Dendritic cell treated with granulocyte-macrophage colony-stimulating factor and Interleukin-4, amounts not matched to agents 40 ng/mL and 50 ng/mL, for 4 days (primary cell): ENCODE measurements around the gene MTCL1.

Experiments
- H3K27ac Mint-ChIP-seq: one replicate; pipeline ENCODE4 v1.8.0; 2022; ENCODE audit warnings: mild to moderate bottlenecking, mixed read lengths
- H3K27me3 Mint-ChIP-seq: one replicate; pipeline ENCODE4 v1.8.0; 2022; ENCODE audit warnings: mild to moderate bottlenecking, mixed read lengths
- H3K36me3 Mint-ChIP-seq: one replicate; pipeline ENCODE4 v1.8.0; 2022; ENCODE audit warnings: low read depth, mixed read lengths
- H3K4me1 Mint-ChIP-seq: one replicate; pipeline ENCODE4 v1.8.0; 2022; ENCODE audit warnings: low read depth, mixed read lengths
- H3K4me3 Mint-ChIP-seq: one replicate; pipeline ENCODE4 v1.8.0; 2022; ENCODE audit warnings: mild to moderate bottlenecking, moderate library complexity, mixed read lengths
- H3K9me3 Mint-ChIP-seq: one replicate; pipeline ENCODE4 v1.8.0; 2022; ENCODE audit warnings: mixed read lengths
- intact Hi-C: fragments of 100-400 bp; cut with micrococcal nuclease; formaldehyde crosslinking; loops from one replicate; pipeline ENCODE4 v1.15.0; 2022

Gene MTCL1

DNA sequence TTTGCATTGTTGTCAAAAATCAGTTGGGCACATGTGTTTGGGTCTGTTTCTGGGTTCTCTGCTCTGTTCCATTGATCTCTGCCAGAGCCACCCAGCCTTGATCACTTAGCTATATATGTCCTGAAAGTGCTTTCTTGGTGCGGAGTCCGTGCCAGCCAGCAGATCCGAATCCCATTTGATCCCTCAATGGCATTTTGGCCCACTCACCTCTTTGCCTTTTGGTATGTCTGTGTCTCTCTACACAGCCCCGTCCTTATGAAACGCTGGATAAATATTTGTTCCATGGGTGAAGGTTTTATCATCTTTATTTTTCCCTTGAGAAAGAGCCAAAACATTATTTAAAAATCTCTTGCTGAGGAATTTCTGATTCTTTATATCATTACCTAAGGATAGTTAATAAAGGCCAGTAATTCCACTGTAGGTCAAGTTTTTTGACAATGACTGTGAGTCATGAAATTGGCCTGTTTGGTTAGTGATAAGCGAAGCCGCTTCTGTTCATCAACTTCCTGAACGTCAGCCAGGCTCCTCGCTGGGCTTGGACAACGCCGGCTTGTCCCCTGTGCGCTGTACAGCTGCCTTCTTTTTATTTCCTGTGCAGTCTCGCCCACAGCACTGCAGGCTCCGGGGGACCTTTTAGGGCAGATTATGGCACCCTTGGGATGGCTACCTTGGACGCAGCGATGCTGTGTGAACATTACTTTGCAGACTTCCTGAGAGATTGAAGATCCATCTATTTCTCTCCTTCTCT is 24.9 kb downstream of the MTCL1 start:
- Mint-ChIP-seq H3K4me1 (peaks cover 5% of the 10 kb centered on the region), H3K36me3 (no peaks in the 10 kb centered on the region), H3K9me3 (no peaks in the 10 kb centered on the region), H3K27me3 (peaks cover 10% of the 10 kb centered on the region), H3K27ac (no peak overlapping the region), H3K4me3 (no peak overlapping the region)
- intact Hi-C loops = no loop called here

DNA sequence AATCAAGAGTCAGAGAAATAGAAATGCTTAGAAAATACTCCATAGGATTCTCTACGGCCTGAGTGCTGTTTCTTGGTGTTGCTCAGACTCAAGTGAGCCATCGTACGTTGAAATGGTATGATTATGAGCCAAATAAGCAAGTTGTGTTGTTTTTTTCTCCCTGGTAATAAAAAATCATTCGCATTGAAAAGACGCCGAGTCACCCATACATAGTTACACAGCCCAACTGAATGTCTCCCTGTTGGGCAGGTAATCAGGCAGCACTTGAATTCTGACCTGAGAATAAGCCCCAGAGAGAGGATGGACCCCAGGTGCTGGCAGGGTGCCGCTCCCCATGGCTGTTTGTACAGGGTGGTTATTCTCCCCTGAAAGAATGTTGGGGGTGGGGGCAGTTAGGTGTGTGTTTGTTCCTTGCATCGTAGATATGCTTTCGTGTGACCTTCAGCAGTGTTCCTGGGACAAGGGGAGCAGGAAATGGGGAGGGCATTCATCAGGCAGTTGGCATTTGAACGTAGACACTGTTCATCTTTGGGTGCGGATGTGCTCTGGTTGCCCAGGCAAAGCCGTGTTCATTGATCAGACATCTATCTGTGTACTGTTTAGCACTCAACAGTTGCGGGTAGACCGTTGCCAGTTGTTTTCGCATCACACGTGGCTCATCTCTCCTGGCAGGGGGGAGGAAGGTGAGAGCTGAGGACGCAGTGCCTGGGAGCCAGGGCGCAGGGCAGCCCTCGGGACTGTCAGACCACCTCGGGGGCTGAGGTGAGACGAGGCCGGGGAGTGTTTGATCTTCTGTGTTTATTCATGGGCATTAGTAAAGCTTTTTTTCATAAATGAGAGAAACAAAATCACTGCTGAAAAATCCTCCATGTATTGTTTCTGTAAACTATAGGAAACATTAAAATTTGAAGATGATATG is 27.3 kb downstream of the MTCL1 start:
- intact Hi-C loops = no loop called here
- no peak overlapping the region for H3K4me3 Mint-ChIP-seq
- no peak overlapping the region for H3K27ac Mint-ChIP-seq
- no peaks in the 10 kb centered on the region for H3K4me1 Mint-ChIP-seq
- peaks cover 8% of the 10 kb centered on the region for H3K27me3 Mint-ChIP-seq
- H3K36me3 Mint-ChIP-seq = no peaks in the 10 kb centered on the region
- no peaks in the 10 kb centered on the region for H3K9me3 Mint-ChIP-seq

DNA sequence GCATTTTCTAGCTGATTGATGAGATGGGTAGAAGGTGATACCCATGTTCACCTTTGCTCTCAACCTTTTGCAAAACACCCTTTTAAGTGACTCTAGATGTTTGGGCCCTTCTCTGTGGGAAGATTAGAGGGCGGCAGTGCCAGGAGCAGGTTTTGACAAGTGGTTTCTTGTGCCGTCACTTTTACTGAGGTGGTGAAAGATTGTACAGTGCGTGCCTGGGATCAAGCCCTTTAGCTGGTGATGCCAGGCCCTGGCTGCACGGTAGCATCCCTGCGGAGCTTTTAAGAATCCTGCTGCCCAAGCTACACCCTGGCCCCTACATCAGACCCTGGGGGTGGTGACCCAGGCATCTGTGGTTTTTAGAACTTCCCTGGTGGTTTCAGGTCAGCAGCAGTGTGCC is 29.1 kb downstream of the MTCL1 start:
- intact Hi-C loops = no loop called here
- no peaks in the 10 kb centered on the region for H3K4me1 Mint-ChIP-seq
- no peaks in the 10 kb centered on the region for H3K36me3 Mint-ChIP-seq
- H3K9me3 Mint-ChIP-seq = no peaks in the 10 kb centered on the region
- H3K27ac Mint-ChIP-seq = no peak overlapping the region
- peaks cover 8% of the 10 kb centered on the region for H3K27me3 Mint-ChIP-seq
- H3K4me3 Mint-ChIP-seq = no peak overlapping the region

DNA sequence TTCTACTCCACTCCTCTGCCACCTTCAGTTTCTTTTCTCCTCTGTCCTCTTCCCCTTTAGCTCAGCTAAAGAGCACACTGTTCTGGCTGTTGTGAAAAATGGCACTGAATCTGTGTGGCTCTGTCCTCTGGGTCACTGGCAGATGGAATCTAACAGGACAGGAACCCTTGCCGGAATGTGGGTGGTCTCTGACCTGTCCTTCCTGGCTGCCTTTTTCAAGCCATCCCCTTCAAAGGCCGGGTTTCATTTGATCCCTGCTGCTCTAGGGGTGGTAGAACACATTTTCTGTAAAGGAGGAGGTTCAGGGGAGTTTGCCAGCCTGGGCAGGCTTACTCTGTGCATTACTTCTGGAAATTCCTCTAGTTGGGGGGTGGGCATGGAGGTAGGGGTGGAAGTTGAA is 29.9 kb downstream of the MTCL1 start:
- intact Hi-C loops = no loop called here
- H3K36me3 Mint-ChIP-seq = no peaks in the 10 kb centered on the region
- H3K4me1 Mint-ChIP-seq = no peaks in the 10 kb centered on the region
- peaks cover 6% of the 10 kb centered on the region for H3K27me3 Mint-ChIP-seq
- H3K27ac Mint-ChIP-seq = no peak overlapping the region
- H3K4me3 Mint-ChIP-seq = no peak overlapping the region
- no peaks in the 10 kb centered on the region for H3K9me3 Mint-ChIP-seq

DNA sequence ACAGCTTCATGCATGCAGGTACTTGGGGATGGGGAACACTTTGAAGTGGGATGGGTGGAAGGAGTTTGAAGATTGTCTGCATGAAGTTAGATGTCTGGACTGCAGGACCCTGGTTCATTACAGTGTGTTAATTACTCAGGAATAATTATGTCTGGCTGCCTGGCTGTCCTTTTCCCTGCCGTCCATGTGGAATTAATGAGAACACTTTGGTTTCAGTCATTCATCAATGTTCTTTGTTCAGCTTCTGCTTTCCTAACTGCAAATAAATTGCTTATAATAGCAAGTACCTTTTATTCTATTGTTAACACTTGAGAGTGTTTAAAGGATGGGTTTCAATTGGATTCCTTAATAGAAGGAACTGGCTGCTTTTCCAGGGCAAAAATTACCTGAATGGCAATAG is 35.8 kb downstream of the MTCL1 start:
- no peak overlapping the region for H3K4me3 Mint-ChIP-seq
- peaks cover 15% of the 10 kb centered on the region for H3K36me3 Mint-ChIP-seq
- peaks cover 3% of the 10 kb centered on the region for H3K27me3 Mint-ChIP-seq
- peaks cover 18% of the 10 kb centered on the region for H3K9me3 Mint-ChIP-seq
- intact Hi-C loops = no loop called here
- H3K27ac Mint-ChIP-seq = no peak overlapping the region
- H3K4me1 Mint-ChIP-seq = peaks cover 19% of the 10 kb centered on the region

DNA sequence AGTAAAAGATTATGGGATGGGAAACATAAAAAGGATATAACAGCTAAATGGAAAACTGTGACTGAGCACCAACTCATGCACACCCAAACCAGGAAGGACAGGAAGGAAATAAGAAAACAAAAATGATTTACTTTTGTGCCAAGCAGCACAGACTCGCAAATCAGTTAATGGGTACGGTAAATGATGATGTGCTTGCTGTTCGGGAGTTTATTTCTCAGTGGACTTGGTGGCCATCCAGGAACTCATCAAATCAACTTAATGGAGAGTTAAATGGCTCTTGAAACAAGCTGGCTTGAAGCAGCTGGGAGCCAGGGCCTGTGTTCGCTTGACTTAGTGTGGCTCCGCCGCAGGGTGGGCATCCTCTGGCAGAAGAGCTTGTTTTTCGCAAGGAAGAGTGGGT is 36.2 kb downstream of the MTCL1 start:
- H3K27me3 Mint-ChIP-seq = peaks cover 3% of the 10 kb centered on the region
- intact Hi-C loops = no loop called here
- peaks cover 22% of the 10 kb centered on the region for H3K4me1 Mint-ChIP-seq
- H3K36me3 Mint-ChIP-seq = peaks cover 15% of the 10 kb centered on the region
- H3K27ac Mint-ChIP-seq = no peak overlapping the region
- H3K9me3 Mint-ChIP-seq = peaks cover 18% of the 10 kb centered on the region
- H3K4me3 Mint-ChIP-seq = no peak overlapping the region

DNA sequence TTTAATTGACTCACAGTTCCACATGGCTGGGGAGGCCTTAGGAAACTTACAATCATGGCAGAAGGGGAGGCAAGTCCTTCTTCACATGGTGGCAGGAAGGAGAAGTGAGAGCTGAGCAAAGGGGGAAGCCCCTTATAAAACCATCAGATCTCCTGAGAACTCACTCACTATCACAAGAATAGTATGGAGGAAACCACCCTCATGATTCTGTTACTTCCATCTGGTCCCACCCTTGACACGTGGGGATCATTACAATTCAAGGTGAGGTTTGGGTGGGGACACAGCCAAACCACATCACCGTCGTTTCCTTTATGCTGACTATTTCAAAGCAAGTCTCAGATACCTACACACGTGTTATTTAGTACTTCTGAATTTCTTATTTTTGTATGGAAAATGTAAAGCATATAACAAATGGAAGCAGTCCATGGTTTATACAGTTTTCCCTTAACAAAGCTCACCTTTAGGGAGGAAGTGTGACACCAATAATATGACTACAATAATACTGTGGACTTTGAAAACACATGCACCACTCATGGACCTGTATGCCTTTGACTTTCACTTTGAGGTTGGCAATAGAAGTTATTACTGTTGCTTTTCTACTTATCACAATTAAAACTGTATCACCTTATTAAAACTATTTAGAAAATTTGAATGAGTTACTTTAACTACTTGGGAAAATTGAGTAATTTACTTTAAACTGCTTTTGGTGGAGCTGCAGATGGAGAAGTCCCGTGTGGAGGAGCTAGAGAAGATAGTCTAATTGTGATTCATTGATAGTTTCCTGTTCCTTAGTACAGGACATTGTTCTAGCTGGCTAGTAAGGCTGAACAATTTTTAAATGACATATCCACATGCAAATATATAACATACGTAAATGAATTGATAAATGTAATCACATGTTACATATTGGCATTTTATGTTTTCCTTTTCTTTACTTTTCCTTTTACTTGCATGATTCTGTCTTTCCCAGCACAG is 37.3 kb downstream of the MTCL1 start:
- peaks cover 2% of the 10 kb centered on the region for H3K27me3 Mint-ChIP-seq
- H3K4me1 Mint-ChIP-seq = peaks cover 23% of the 10 kb centered on the region
- H3K9me3 Mint-ChIP-seq = peaks cover 18% of the 10 kb centered on the region
- intact Hi-C loops = no loop called here
- H3K36me3 Mint-ChIP-seq = peaks cover 15% of the 10 kb centered on the region
- no peak overlapping the region for H3K27ac Mint-ChIP-seq
- no peak overlapping the region for H3K4me3 Mint-ChIP-seq

DNA sequence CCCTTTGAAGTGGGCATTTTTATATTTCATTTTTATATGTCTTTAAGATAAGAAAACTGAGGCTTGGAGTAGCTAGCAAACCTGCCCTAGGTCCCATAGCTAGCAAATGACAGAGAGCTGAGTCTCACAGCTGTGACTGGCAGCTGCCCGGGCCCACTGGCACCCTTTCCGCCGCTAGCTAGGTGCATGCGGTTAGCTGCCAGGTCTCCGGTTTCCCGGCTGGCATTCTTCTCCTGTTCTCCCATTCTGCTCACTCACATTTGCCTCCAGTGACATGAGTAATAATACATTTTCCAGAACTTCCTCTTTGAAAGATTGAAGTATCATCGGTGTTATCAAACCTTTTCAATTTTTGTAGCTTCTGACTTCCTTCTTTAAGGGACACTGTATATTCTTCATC is 38.7 kb downstream of the MTCL1 start:
- intact Hi-C loops = no loop called here
- no peak overlapping the region for H3K4me3 Mint-ChIP-seq
- no peak overlapping the region for H3K27ac Mint-ChIP-seq

DNA sequence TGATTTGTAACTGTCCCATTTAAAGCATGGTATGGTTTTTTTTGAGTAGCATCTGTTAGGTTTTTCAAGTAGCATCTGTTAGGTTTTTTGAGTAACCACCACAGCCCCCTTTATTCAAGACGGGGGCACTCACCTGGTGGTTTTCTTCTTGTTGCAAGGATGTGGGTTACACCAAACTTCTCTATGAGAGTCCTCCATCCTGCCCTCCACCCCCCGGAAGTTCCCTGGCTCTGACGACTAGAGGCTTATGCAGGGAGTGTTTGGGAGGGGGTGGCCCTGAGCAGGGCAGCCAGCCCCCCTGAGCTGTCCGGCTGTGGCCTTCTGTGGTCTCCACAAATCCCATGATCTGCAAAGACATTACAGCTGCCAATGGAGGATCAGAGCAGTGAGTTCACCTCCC is 39.3 kb downstream of the MTCL1 start:
- intact Hi-C loops = no loop called here
- Mint-ChIP-seq H3K4me3 (no peak overlapping the region), H3K27ac (no peak overlapping the region), H3K4me1 (peaks cover 27% of the 10 kb centered on the region), H3K27me3 (peaks cover 2% of the 10 kb centered on the region), H3K36me3 (peaks cover 21% of the 10 kb centered on the region), H3K9me3 (peaks cover 18% of the 10 kb centered on the region)

More for the DNA sequence above, 38.7 kb downstream of the MTCL1 start:
- peaks cover 16% of the 10 kb centered on the region for H3K36me3 Mint-ChIP-seq
- peaks cover 18% of the 10 kb centered on the region for H3K9me3 Mint-ChIP-seq
- H3K4me1 Mint-ChIP-seq = peaks cover 27% of the 10 kb centered on the region
- peaks cover 2% of the 10 kb centered on the region for H3K27me3 Mint-ChIP-seq

DNA sequence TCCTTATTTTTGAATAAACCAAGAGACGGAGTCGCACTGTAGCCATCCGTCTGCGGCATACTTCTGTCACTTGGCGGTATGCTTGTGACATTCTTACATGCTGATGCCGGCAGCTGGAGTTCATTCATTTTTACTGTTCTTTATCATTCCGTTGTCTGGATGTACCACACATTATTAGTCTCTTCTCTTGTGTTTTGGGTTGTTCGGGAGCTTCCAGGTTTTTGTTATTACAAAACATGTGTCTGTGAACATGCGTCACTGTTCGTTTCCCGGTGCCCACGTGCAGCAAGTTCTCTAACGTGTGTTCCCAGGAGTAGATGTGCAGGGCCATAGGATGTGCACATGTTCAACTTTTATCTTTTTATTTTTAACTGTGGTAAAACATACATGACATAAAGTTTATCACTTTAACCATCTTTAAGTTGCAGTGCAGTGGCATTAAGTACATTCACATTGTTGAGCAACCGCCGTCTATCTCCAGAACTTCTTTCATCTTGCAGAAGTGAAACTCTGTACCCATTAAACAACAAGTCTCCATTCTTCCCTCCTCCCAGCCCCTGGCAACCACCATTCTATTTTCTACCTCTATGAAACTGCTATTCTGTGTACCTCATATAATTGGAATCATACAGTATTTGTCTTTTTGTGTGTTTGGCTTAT is 40.1 kb downstream of the MTCL1 start:
- H3K27me3 Mint-ChIP-seq = peaks cover 2% of the 10 kb centered on the region
- peaks cover 21% of the 10 kb centered on the region for H3K36me3 Mint-ChIP-seq
- intact Hi-C loops = no loop called here
- no peak overlapping the region for H3K27ac Mint-ChIP-seq
- peaks cover 27% of the 10 kb centered on the region for H3K4me1 Mint-ChIP-seq
- no peak overlapping the region for H3K4me3 Mint-ChIP-seq
- H3K9me3 Mint-ChIP-seq = peaks cover 18% of the 10 kb centered on the region

DNA sequence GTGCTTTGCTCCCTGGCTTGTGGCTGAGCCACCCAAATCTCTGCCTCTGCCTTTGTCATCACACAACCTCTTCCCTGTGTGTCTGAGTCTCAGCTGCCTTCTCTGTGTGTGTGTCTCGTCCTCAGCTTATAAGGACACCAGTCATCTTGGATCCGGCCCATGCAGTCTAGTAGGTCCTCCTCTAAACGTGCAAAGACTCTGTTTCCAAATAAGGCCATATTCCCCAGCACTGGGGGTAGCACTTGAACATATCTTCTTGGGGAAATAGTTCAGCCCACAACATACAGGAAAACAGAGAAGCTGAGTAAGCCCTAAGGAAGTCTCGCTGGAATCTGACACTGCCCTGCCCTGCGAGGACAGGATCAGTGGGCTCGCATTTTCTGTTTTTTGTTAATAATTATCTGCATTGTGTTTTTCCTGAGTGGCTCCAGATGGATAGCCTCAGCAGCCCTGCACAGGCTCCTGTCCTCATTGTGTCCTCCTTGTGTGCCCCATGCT is 42.1 kb downstream of the MTCL1 start:
- Mint-ChIP-seq H3K27ac (no peak overlapping the region), H3K4me3 (no peak overlapping the region), H3K36me3 (peaks cover 7% of the 10 kb centered on the region), H3K27me3 (no peaks in the 10 kb centered on the region), H3K4me1 (peaks cover 32% of the 10 kb centered on the region), H3K9me3 (peaks cover 2% of the 10 kb centered on the region)
- intact Hi-C loops = no loop called here

DNA sequence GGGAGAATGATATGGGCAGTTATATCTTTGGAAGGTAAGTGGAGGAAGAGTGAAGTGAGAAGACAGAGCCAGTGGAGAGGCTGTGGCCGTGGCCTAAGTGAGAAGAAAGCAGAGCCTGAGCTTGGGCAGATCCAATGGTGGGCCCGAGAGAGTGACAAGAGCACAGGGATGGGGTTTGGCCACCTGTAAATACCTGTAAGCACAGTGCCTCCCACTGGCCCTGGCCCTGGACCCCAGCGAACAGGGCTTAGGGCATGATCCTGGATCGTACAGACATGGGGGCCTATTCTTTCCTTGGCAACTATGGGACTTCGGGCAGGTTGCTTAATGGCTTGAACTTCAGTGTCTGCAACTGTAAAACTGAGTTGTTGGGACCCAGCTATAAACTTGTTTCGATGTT is 44.1 kb downstream of the MTCL1 start:
- intact Hi-C loops = no loop called here
- H3K27ac Mint-ChIP-seq = no peak overlapping the region
- H3K9me3 Mint-ChIP-seq = no peaks in the 10 kb centered on the region
- H3K4me3 Mint-ChIP-seq = no peak overlapping the region
- H3K36me3 Mint-ChIP-seq = peaks cover 6% of the 10 kb centered on the region
- H3K4me1 Mint-ChIP-seq = peaks cover 26% of the 10 kb centered on the region
- no peaks in the 10 kb centered on the region for H3K27me3 Mint-ChIP-seq

DNA sequence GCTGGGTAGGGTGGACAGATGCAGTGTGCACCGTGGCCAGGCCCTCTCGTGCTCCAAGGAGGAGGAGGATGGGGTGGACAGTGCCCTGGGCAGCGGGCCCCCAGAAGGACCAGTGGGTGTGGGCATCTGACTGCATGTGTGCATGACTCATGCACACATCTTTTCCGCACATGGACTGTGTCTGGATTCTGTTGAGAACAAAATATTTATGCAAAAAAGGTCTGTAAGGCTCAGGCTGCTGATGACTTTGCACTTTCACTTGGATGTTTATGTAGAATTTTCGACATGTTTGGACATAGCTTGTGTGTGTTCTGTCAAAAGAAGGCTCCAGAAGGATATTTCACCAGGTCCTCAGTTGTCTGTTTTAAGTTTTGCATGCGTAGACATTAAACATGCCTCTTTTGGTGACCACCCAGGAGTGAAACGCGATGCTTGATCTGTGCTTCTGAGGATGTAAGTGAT is 45.6 kb downstream of the MTCL1 start:
- intact Hi-C loops = no loop called here
- Mint-ChIP-seq H3K9me3 (no peaks in the 10 kb centered on the region), H3K4me3 (no peak overlapping the region), H3K27ac (no peak overlapping the region), H3K4me1 (peaks cover 14% of the 10 kb centered on the region), H3K36me3 (peaks cover 6% of the 10 kb centered on the region), H3K27me3 (no peaks in the 10 kb centered on the region)
